ENCODE data around the gene ALPK3. TPM values are rescaled to one million over a fixed set of nuclear protein-coding genes. Genes with fewer than 3 reads are reported as not detected.

The ALPK3 gene
- total RNA-seq, 6 experiments from 2014 or later = 0.05 to 0.60 (median 0.26) TPM

GRCh38 chr15:84824260-84825007 is 7.3 kb downstream of the ALPK3 start:
- H3K27ac Mint-ChIP-seq = no peak overlapping the region
- DNase-seq = no peak
- H3K36me3 Mint-ChIP-seq (ENCODE audit: low read depth) = no peaks in the 10 kb centered on the region
- no peak overlapping the region for H3K4me3 Mint-ChIP-seq
- no peaks in the 10 kb centered on the region for H3K9me3 Mint-ChIP-seq
- H3K4me1 Mint-ChIP-seq (ENCODE audit: low read depth) = no peaks in the 10 kb centered on the region
- no peak for TF ChIP-seq CTCF (IDR thresholded peaks at IDR 0.05)
- peaks cover 10% of the 10 kb centered on the region for H3K27me3 Mint-ChIP-seq (ENCODE audit: insufficient read depth)

DNA sequence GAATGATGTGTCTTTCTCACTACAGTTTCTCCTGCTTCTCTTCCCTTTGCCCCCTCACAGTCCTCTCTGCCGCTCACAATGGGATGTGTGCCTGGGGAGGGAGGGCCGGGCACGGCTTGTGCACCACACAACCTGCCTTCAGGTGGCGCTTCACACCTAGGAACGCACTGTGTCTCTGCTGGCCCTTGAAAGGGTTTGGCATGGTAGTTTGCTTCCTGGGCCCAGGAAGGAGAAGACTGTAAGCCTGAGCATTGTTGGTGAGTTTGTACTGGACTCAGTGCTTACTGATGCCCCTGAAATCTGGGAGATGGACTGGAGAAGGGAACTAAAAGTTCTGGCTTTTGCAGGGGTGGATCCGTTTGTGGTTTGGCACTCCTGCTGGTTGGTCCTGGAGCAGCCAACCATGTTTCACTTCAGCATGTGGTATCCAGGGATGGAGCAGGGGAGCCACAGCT is 9.2 kb downstream of the ALPK3 start:
- TF ChIP-seq CTCF (IDR thresholded peaks at IDR 0.05) = peak; percentile 59
- Mint-ChIP-seq H3K4me1 (ENCODE audit: low read depth) (no peaks in the 10 kb centered on the region), H3K27me3 (ENCODE audit: insufficient read depth) (peaks cover 11% of the 10 kb centered on the region), H3K9me3 (no peaks in the 10 kb centered on the region), H3K4me3 (no peak overlapping the region), H3K36me3 (ENCODE audit: low read depth) (peaks cover 4% of the 10 kb centered on the region; the same call in 1 of the 2 replicates), H3K27ac (no peak overlapping the region)
- no peak for DNase-seq

GRCh38 chr15:84827246-84827645 is 10.1 kb downstream of the ALPK3 start:
- H3K36me3 Mint-ChIP-seq (ENCODE audit: low read depth) = peaks cover 6% of the 10 kb centered on the region; the same call in 1 of the 2 replicates
- H3K4me3 Mint-ChIP-seq = no peak overlapping the region
- no peaks in the 10 kb centered on the region for H3K4me1 Mint-ChIP-seq (ENCODE audit: low read depth)
- DNase-seq = no peak
- no peak overlapping the region for H3K27ac Mint-ChIP-seq
- no peak for TF ChIP-seq CTCF (IDR thresholded peaks at IDR 0.05)
- H3K9me3 Mint-ChIP-seq = no peaks in the 10 kb centered on the region
- H3K27me3 Mint-ChIP-seq (ENCODE audit: insufficient read depth) = peaks cover 10% of the 10 kb centered on the region

- Mint-ChIP-seq H3K9me3 (no peaks in the 10 kb centered on the region), H3K36me3 (ENCODE audit: low read depth) (peaks cover 6% of the 10 kb centered on the region; the same call in 1 of the 2 replicates), H3K4me3 (no peak overlapping the region), H3K4me1 (ENCODE audit: low read depth) (peaks cover 3% of the 10 kb centered on the region; the same call in 1 of the 2 replicates), H3K27me3 (ENCODE audit: insufficient read depth) (peaks cover 14% of the 10 kb centered on the region), H3K27ac (no peak overlapping the region)
- no peak for DNase-seq
- no peak for TF ChIP-seq CTCF (IDR thresholded peaks at IDR 0.05)
These were observed 11.1 kb downstream of the ALPK3 start for GRCh38 chr15:84828086-84828908.

- H3K27me3 Mint-ChIP-seq (ENCODE audit: insufficient read depth) = peaks cover 11% of the 10 kb centered on the region
- no peak overlapping the region for H3K4me3 Mint-ChIP-seq
- H3K27ac Mint-ChIP-seq = no peak overlapping the region
- no peak for TF ChIP-seq CTCF (IDR thresholded peaks at IDR 0.05)
- DNase-seq = no peak
- H3K36me3 Mint-ChIP-seq (ENCODE audit: low read depth) = peaks cover 6% of the 10 kb centered on the region; the same call in 1 of the 2 replicates
- peaks cover 6% of the 10 kb centered on the region; the same call in 1 of the 2 replicates for H3K4me1 Mint-ChIP-seq (ENCODE audit: low read depth)
- no peaks in the 10 kb centered on the region for H3K9me3 Mint-ChIP-seq
These were observed 12.3 kb downstream of the ALPK3 start for GRCh38 chr15:84829428-84829827.

Measured in HFFc6 (cell line).